HepG2 (cell line): Measurements from ENCODE around the gene METTL16. TPM values are rescaled to one million over a fixed set of nuclear protein-coding genes. Genes with fewer than 3 reads are reported as not detected.

ENCODE experiments used
- ATAC-seq: fragments of 200-7000 bp; cut with Tn5 transposase; 3 replicates; pipeline ENCODE4 v1.9.1; 2020; ENCODE audit warnings: mild to moderate bottlenecking, moderate library complexity
- BruUV-seq: library from RNA; stranded (reverse); fragments of 400-500 nt; replicated peaks from 2 replicates; lab custom pipeline; 2021; lab: Mats Ljungman, UMichigan
- CTCF ChIA-PET: fragments of 300-600 bp; formaldehyde crosslinking; extraction: SDS; loops from one replicate; lab custom pipeline; 2021; ENCODE audit warnings: low total read pairs, inconsistent platforms, low intra/inter-chr PET ratio; lab: Yijun Ruan, JAX
- POLR2A ChIA-PET: fragments of 350-600 bp; sonication (Branson Sonifier 250); formaldehyde crosslinking; loops from one replicate; lab custom pipeline; 2020; ENCODE audit warnings: antibody characterized with exemption, inconsistent platforms; lab: Yijun Ruan, JAX
- DNase-seq: peaks from one replicate; pipeline ENCODE4 v3.0.0-alpha.2; 2015; ENCODE audit warnings: low spot score
- FAIRE-seq: peaks from 3 replicates; lab custom pipeline; 2011; peaks lifted over from hg19 to GRCh38; lab: Jason Lieb, UNC
- H2AFZ ChIP-seq: one replicate; pipeline ENCODE4 v1.6.1; 2011; ENCODE audit warnings: low read length, inconsistent platforms
- H3K27ac ChIP-seq: fragments of 300-600 bp; 3 replicates; pipeline ENCODE4 v1.8.0; 2011; ENCODE audit warnings: mixed run types, mild to moderate bottlenecking, mixed read lengths, low read length, inconsistent platforms; ENCODE audit not compliant: insufficient read depth; ENCODE audit errors: extremely low read length
- H3K27me3 ChIP-seq, 2 experiments: fragments of 200-600 bp in 1 of 2; 2 replicates in 1 of 2; 3 replicates in 1 of 2; pipeline versions ENCODE4 v1.6.0 to v1.8.0; 2011; ENCODE audit warnings: low read length in 2 of 2, mild to moderate bottlenecking in 2 of 2, moderate library complexity in 2 of 2, inconsistent platforms in 1 of 2; ENCODE audit not compliant: insufficient read depth in 2 of 2, control insufficient read depth in 1 of 2
- H3K36me3 ChIP-seq, 2 experiments: fragments of 200-600 bp in 1 of 2; replicated peaks in 1 of 2; 2 replicates in 1 of 2; 3 replicates in 1 of 2; pipeline versions ENCODE4 v1.5.1 to v1.8.0; 2011; ENCODE audit warnings: low read length in 2 of 2, inconsistent platforms in 1 of 2; ENCODE audit not compliant: insufficient read depth in 2 of 2, control insufficient read depth in 1 of 2
- H3K4me1 ChIP-seq: 2 replicates; pipeline ENCODE4 v1.5.1; 2012; ENCODE audit warnings: low read length, inconsistent platforms; ENCODE audit not compliant: insufficient read depth
- H3K4me2 ChIP-seq: 2 replicates; pipeline ENCODE4 v1.6.0; 2011; ENCODE audit warnings: low read depth, low read length, inconsistent platforms
- H3K4me3 ChIP-seq, 3 experiments: fragments of 200-600 bp in 1 of 3; sonication (generic), shearing (Covaris generic) in 1 of 3; replicated peaks in 1 of 3; 2 replicates each; pipeline ENCODE4 v1.5.1; 2011 to 2016; ENCODE audit warnings: low read length in 3 of 3, inconsistent platforms in 2 of 3, low read depth in 2 of 3, mild to moderate bottlenecking in 2 of 3, control low read depth in 1 of 3, mixed read lengths in 1 of 3; ENCODE audit not compliant: insufficient read depth in 1 of 3
- H3K79me2 ChIP-seq: one replicate; pipeline ENCODE4 v1.6.1; 2011; ENCODE audit warnings: low read length, inconsistent platforms; ENCODE audit not compliant: insufficient read depth
- H3K9ac ChIP-seq: 2 replicates; pipeline ENCODE4 v1.6.0; 2011; ENCODE audit warnings: mild to moderate bottlenecking, low read depth, low read length, inconsistent platforms; ENCODE audit not compliant: insufficient read depth
- H3K9me3 ChIP-seq: 2 replicates; pipeline ENCODE4 v1.5.1; 2012; ENCODE audit warnings: mild to moderate bottlenecking, low read length
- H4K20me1 ChIP-seq: 2 replicates; pipeline ENCODE4 v1.6.0; 2011; ENCODE audit warnings: inconsistent platforms, mild to moderate bottlenecking, low read length, moderate library complexity; ENCODE audit not compliant: insufficient read depth
- ARID4A ChIP-seq: sonication (generic); formaldehyde crosslinking; IDR thresholded peaks from 2 replicates; pipeline ENCODE4 v1.5.0; 2020; ENCODE audit warnings: mild to moderate bottlenecking, missing genetic modification reagents, borderline replicate concordance
- ASH2L ChIP-seq: fragments of 300-600, 200-600 bp; sonication (generic); IDR thresholded peaks from 2 replicates; pipeline ENCODE4 v1.7.0; 2017; ENCODE audit warnings: low read depth, mild to moderate bottlenecking, moderate library complexity, mixed read lengths, low read length; ENCODE audit not compliant: insufficient read length
- CEBPG ChIP-seq: IDR thresholded peaks from 2 replicates; pipeline ENCODE4 v1.6.1; 2016
- FOXJ3 ChIP-seq: sonication (generic); formaldehyde crosslinking; IDR thresholded peaks from 2 replicates; pipeline ENCODE4 v1.4.0; 2020; ENCODE audit warnings: missing genetic modification reagents, mild to moderate bottlenecking, borderline replicate concordance
- NFKB2 ChIP-seq: sonication (generic); formaldehyde crosslinking; IDR thresholded peaks from 2 replicates; pipeline ENCODE4 v1.4.0; 2020; ENCODE audit warnings: missing genetic modification reagents, borderline replicate concordance
- WGBS: methylation state at CpG from one replicate; pipeline ENCODE4 v1.1.6; 2017; ENCODE audit warnings: low lambda C conversion rate; 5-methylcytosine and 5-hydroxymethylcytosine counted together
- in situ Hi-C: cut with HindIII; loops from 2 replicates; pipeline ENCODE4 v1.10.0; 2017; ENCODE audit warnings: low pct_unique_long_range_greater_than_20kb; ENCODE audit not compliant: extremely low pct_ligation_motif_present
- intact Hi-C: fragments of 100-400 bp; cut with micrococcal nuclease; formaldehyde crosslinking; loops from one replicate; pipeline ENCODE4 v1.10.0; 2022; ENCODE audit not compliant: unreplicated experiment
- polyA plus RNA-seq, 8 experiments: library from polyadenylated mRNA; depleted of rRNA in 3 of 8; stranded (reverse) in 7 of 8; unstranded in 1 of 8; fragments of >200 nt; fragmentation: Illumina TruSeq in 4 of 8; extraction: Trizol in 4 of 8; gene quantifications; 2 replicates each; pipeline versions ENCODE4 v1.2.1 to v1.2.3, GENCODE V29; 2011 to 2016; ENCODE audit warnings: low read depth in 4 of 8, missing spikeins in 1 of 8, mixed read lengths in 1 of 8; ENCODE audit not compliant: insufficient read depth in 1 of 8
- total RNA-seq, 5 experiments: library from RNA; depleted of rRNA; stranded (reverse); fragments of >200 nt; fragmentation: Illumina TruSeq; extraction: Trizol; gene quantifications; 2 replicates each; pipeline ENCODE4 v1.2.3, GENCODE V29; 2016; ENCODE audit warnings: low read depth in 1 of 5
- TF ChIP-seq, protein P1 (sequence below), 2 experiments: sonication (generic) in 1 of 2; formaldehyde crosslinking in 1 of 2; IDR thresholded peaks; 2 replicates each; pipeline versions ENCODE4 v1.4.0 to v1.6.1; 2016 to 2020; ENCODE audit warnings: borderline replicate concordance in 1 of 2, low read depth in 1 of 2, mild to moderate bottlenecking in 1 of 2, missing genetic modification reagents in 1 of 2

METTL16 gene
- total and polyA plus RNA-seq, 2 of the 13 experiments (the other 11 are each of a cell fraction or from before 2014, with no cell fraction given): 11.6 to 18.5 TPM

- peak; percentile 62 for TF ChIP-seq ARID4A (CRISPR knock-in tag)
These were observed 118.3 kb downstream of the METTL16 start (continued) for GRCh38 chr17:2393174-2393953.

DNA sequence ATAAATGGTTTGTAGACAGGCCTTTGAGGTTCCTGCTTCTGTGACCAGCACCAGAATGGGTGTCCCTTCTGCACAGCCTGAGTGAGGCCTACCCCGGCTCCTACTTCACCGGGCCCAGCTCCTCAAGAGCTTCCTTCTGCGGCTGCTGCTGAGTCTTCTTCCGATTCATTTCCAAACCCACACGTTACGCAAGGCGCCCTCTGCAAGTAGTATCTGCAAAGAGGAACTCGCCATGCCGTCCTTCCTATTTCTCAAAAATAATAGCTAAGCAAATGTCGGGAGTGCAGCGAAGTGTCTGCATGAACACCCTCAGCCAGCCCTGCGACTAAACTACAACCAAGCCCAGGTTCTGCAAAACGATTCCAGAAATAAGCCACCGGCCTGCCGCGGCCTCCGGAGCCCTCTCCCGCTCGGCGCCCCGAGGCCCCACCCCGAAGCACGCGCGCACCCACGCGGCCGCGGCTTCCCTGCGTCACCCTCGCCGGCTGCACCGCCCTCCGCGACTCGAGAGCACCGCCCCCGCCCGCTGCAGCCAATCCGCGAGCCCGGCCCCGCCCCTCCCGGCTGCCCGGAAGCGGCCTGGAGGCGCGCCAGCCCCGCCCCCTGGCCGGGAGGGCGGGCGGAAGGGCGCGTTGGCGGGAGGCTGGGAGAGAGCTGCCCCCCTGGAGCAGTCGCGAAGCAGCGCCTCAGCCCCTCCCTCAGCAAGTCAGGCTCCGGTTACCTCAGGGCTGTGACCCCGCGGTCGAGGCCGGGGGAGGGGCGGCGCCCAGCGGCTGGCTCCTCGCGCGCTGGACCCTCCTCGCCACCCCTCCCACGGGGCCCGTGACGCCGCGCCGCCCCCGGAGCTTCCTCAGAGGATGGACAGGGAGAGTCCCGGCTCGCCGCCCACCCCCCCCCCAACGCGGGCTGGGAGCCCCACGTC, 119.2 kb downstream of the METTL16 start:
- peaks cover 20% of the 10 kb centered on the region for H3K79me2 ChIP-seq
- H3K4me1 ChIP-seq: peaks cover 42% of the 10 kb centered on the region
- TSS peak; percentile 30 for BruUV-seq
- H3K9ac ChIP-seq: peak overlapping the region; percentile 75
- peak; percentile 31 for ATAC-seq
- peak overlapping the region; percentile 94 for H3K4me2 ChIP-seq
- H3K4me3 ChIP-seq: peak overlapping the region; percentile 50 to 72 (median 62); a peak in 5 of 6 replicates
- H3K9me3 ChIP-seq: no peaks in the 10 kb centered on the region
- no peaks in the 10 kb centered on the region for H3K27me3 ChIP-seq
- DNase-seq: peak; percentile 81
- intact Hi-C loops (loop anchor here (1.0 kb wide), 1 partner anchor 9 kb away; the partner anchor contains the start of gene MNT), in situ Hi-C loops (no loop called here)
- H2AFZ ChIP-seq: no peak overlapping the region
- ChIA-PET CTCF (no interaction called here), POLR2A (interaction anchor here (0.7 to 2.9 kb wide), 5 partner anchors 9 to 56 kb away, joined by 3 to 13 read pairs (median 3); partner anchors contain the start of genes SGSM2 and TSR1)
- no peak for FAIRE-seq
- 13% methylated on average over 17 of the region's 83 CpGs for WGBS
- H3K36me3 ChIP-seq: peaks cover 3 to 8% of the 10 kb centered on the region in 2 experiments; a peak in 2 of 5 replicates
- peak overlapping the region; percentile 80 for H3K27ac ChIP-seq
- H4K20me1 ChIP-seq: peaks cover 35% of the 10 kb centered on the region
- TF ChIP-seq, protein P1, sequence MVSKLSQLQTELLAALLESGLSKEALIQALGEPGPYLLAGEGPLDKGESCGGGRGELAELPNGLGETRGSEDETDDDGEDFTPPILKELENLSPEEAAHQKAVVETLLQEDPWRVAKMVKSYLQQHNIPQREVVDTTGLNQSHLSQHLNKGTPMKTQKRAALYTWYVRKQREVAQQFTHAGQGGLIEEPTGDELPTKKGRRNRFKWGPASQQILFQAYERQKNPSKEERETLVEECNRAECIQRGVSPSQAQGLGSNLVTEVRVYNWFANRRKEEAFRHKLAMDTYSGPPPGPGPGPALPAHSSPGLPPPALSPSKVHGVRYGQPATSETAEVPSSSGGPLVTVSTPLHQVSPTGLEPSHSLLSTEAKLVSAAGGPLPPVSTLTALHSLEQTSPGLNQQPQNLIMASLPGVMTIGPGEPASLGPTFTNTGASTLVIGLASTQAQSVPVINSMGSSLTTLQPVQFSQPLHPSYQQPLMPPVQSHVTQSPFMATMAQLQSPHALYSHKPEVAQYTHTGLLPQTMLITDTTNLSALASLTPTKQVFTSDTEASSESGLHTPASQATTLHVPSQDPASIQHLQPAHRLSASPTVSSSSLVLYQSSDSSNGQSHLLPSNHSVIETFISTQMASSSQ (IDR thresholded peaks at IDR 0.05; ENCODE audit: low read depth): no peak
- TF ChIP-seq, protein P1 (CRISPR knock-in tag; IDR thresholded peaks at IDR 0.05; ENCODE audit: borderline replicate concordance): no peak
- 0 out of 2 replicates have a peak, but pooled peaks have one; percentile 20 for TF ChIP-seq CEBPG
- TF ChIP-seq ASH2L: peak; percentile 44
- TF ChIP-seq FOXJ3 (CRISPR knock-in tag): no peak
- peak; percentile 26; the same call in 1 of the 2 replicates for TF ChIP-seq NFKB2 (CRISPR knock-in tag)
